ENCODE results near the gene FUT7.

The FUT7 gene

DNA sequence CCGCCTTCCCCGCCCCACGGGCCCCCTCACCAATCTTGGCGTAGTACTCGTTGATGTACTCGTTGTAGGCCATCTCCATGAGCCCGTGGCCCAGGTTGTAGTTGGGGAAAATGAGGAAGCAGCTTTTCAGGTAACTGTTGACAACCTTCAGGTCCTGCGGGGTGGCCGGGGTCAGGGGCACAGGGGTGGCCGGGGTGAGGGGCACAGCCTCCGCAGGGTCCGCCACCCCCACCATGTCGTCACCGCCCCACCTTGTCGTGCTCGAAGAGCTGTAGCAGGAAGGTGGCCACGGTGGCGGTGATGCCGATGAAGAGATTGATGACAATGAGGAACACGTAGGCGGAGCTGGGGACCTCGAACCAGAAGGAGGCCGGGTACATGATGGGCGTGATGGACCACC lies 20.7 kb downstream of the FUT7 start:
- no peaks in the 10 kb centered on the region for H3K9me3 ChIP-seq (ENCODE audit: control insufficient read depth, insufficient read depth, low read depth, low read length)
- TF ChIP-seq ZNF544 (tag by site-specific recombination; IDR thresholded peaks at IDR 0.05) (no peak), KLF7 (tag by site-specific recombination; IDR thresholded peaks at IDR 0.05; ENCODE audit: borderline replicate concordance) (no peak), TSHZ1 (tag by site-specific recombination; IDR thresholded peaks at IDR 0.05; ENCODE audit: borderline replicate concordance) (no peak), ZNF398 (tag by site-specific recombination; IDR thresholded peaks at IDR 0.05) (no peak), KLF17 (tag by site-specific recombination; IDR thresholded peaks at IDR 0.05) (no peak), WT1 (tag by site-specific recombination; IDR thresholded peaks at IDR 0.05) (no peak), ZNF175 (tag by site-specific recombination; IDR thresholded peaks at IDR 0.05) (no peak), ZSCAN30 (tag by site-specific recombination; IDR thresholded peaks at IDR 0.05) (no peak), ZNF600 (tag by site-specific recombination; IDR thresholded peaks at IDR 0.05) (no peak), ZNF76 (tag by site-specific recombination; IDR thresholded peaks at IDR 0.05; ENCODE audit: borderline replicate concordance, low read depth) (no peak), ZNF530 (tag by site-specific recombination; IDR thresholded peaks at IDR 0.05; ENCODE audit: low read depth) (no peak), EGR2 (tag by site-specific recombination; IDR thresholded peaks at IDR 0.05; ENCODE audit: low read depth) (no peak), ZNF664 (tag by site-specific recombination; IDR thresholded peaks at IDR 0.05) (no peak), BCL11A (tag by site-specific recombination; IDR thresholded peaks at IDR 0.05; ENCODE audit: low read depth) (no peak), ZNF791 (tag by site-specific recombination; IDR thresholded peaks at IDR 0.05) (no peak), ZNF169 (tag by site-specific recombination; IDR thresholded peaks at IDR 0.05) (no peak)
- TF ChIP-seq, protein P1, sequence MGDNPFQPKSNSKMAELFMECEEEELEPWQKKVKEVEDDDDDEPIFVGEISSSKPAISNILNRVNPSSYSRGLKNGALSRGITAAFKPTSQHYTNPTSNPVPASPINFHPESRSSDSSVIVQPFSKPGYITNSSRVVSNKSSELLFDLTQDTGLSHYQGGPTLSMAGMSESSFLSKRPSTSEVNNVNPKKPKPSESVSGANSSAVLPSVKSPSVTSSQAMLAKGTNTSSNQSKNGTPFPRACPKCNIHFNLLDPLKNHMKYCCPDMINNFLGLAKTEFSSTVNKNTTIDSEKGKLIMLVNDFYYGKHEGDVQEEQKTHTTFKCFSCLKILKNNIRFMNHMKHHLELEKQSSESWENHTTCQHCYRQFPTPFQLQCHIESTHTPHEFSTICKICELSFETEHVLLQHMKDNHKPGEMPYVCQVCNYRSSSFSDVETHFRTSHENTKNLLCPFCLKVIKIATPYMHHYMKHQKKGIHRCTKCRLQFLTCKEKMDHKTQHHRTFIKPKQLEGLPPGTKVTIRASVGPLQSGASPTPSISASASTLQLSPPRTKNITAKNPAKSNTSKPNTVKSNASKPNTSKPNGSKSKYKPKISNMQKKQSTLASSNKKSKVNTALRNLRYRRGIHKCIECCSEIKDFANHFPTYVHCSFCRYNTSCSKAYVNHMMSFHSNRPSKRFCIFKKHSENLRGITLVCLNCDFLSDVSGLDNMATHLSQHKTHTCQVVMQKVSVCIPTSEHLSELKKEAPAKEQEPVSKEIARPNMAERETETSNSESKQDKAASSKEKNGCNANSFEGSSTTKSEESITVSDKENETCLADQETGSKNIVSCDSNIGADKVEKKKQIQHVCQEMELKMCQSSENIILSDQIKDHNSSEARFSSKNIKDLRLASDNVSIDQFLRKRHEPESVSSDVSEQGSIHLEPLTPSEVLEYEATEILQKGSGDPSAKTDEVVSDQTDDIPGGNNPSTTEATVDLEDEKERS (tag by site-specific recombination; IDR thresholded peaks at IDR 0.05): no peak
- TF ChIP-seq, protein P2, sequence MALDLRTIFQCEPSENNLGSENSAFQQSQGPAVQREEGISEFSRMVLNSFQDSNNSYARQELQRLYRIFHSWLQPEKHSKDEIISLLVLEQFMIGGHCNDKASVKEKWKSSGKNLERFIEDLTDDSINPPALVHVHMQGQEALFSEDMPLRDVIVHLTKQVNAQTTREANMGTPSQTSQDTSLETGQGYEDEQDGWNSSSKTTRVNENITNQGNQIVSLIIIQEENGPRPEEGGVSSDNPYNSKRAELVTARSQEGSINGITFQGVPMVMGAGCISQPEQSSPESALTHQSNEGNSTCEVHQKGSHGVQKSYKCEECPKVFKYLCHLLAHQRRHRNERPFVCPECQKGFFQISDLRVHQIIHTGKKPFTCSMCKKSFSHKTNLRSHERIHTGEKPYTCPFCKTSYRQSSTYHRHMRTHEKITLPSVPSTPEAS (tag by site-specific recombination; IDR thresholded peaks at IDR 0.05): no peak
- TF ChIP-seq, protein P3, sequence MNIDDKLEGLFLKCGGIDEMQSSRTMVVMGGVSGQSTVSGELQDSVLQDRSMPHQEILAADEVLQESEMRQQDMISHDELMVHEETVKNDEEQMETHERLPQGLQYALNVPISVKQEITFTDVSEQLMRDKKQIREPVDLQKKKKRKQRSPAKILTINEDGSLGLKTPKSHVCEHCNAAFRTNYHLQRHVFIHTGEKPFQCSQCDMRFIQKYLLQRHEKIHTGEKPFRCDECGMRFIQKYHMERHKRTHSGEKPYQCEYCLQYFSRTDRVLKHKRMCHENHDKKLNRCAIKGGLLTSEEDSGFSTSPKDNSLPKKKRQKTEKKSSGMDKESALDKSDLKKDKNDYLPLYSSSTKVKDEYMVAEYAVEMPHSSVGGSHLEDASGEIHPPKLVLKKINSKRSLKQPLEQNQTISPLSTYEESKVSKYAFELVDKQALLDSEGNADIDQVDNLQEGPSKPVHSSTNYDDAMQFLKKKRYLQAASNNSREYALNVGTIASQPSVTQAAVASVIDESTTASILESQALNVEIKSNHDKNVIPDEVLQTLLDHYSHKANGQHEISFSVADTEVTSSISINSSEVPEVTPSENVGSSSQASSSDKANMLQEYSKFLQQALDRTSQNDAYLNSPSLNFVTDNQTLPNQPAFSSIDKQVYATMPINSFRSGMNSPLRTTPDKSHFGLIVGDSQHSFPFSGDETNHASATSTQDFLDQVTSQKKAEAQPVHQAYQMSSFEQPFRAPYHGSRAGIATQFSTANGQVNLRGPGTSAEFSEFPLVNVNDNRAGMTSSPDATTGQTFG (tag by site-specific recombination; IDR thresholded peaks at IDR 0.05; ENCODE audit: borderline replicate concordance): no peak
- no peak overlapping the region for H3K4me3 ChIP-seq (ENCODE audit: low read depth, low read length)
- ChIA-PET POLR2A (interaction anchor here (1.0 kb wide), 1 partner anchor 15 kb away, joined by 4 read pairs; the partner anchor contains the start of gene CLIC3), CTCF (interaction anchor here (0.7 kb wide), 1 partner anchor 63 kb away, joined by 3 read pairs; no protein-coding TSS in a partner anchor)
- H3K27ac ChIP-seq (ENCODE audit: extremely low read depth, low read depth, low read length): no peak overlapping the region
- peaks cover 3% of the 10 kb centered on the region; the same call in 1 of the 2 replicates for H3K4me1 ChIP-seq (ENCODE audit: control insufficient read depth, insufficient read depth, low read length)
- H3K36me3 ChIP-seq (ENCODE audit: control insufficient read depth in 2 of 2, insufficient read depth in 1 of 2, low read length in 2 of 2): peaks cover 0 to 39% of the 10 kb centered on the region in 2 experiments; a peak in 1 of 3 replicates

Data from HEK293 (cell line).